Ovary (tissue), 9 donors: ENCODE data around the gene MTG1. TPM values are rescaled to one million over a fixed set of nuclear protein-coding genes. Genes with fewer than 3 reads are reported as not detected.

Source experiments
- DNase-seq, 5 donors: peaks; one replicate each; pipeline ENCODE4 v3.0.0-alpha.2; 2019 to 2020
- H3K27ac ChIP-seq, 2 donors: fragments of 200-600 bp; one replicate each; pipeline versions ENCODE4 v1.5.1 to v1.8.0; 2019 to 2022
- H3K27me3 ChIP-seq: fragments of 200-600 bp; one replicate; pipeline ENCODE4 v1.8.0; 2022
- H3K36me3 ChIP-seq: fragments of 200-600 bp; sonication (generic); one replicate; pipeline ENCODE4 v1.5.1; 2019
- H3K4me1 ChIP-seq: one replicate; pipeline ENCODE4 v1.8.1; 2013; ENCODE audit warnings: mild to moderate bottlenecking, moderate library complexity; ENCODE audit not compliant: insufficient read depth
- H3K4me3 ChIP-seq: fragments of 200-600 bp; sonication (generic); one replicate; pipeline ENCODE4 v1.5.1; 2017
- H3K9me3 ChIP-seq, 2 donors: fragments of 200-600 bp in 1 of 2; sonication (generic) in 1 of 2; one replicate each; pipeline versions ENCODE4 v1.5.1 to v1.8.1; 2013 to 2019; ENCODE audit warnings: mild to moderate bottlenecking in 1 of 2, moderate library complexity in 1 of 2
- EP300 ChIP-seq: sonication (generic); formaldehyde crosslinking; IDR thresholded peaks from one replicate; pipeline ENCODE4 v1.6.1; 2017; ENCODE audit warnings: antibody characterized with exemption
- POLR2A ChIP-seq: fragments of 450-650 bp; IDR thresholded peaks from one replicate; pipeline ENCODE4 v1.6.1; 2017; ENCODE audit warnings: antibody characterized with exemption, mild to moderate bottlenecking, moderate library complexity
- WGBS, 3 donors: extraction: QIAGEN DNeasy Blood & Tissue Kit in 1 of 3; methylation state at CpG; one replicate each; pipeline versions ENCODE4 v1.1.5 to v1.1.7; 2013 to 2017; 5-methylcytosine and 5-hydroxymethylcytosine counted together
- intact Hi-C, 4 donors: fragments of 100-400 bp; cut with DNase I; formaldehyde crosslinking; loops; one replicate each; pipeline versions ENCODE4 v1.11.0 to v1.15.1; 2022 to 2023
- polyA plus RNA-seq, 2 donors: library from polyadenylated mRNA; stranded (reverse); fragments of 200-250 nt in 1 of 2; fragments of 350-450 nt in 1 of 2; fragmentation: Illumina TruSeq in 1 of 2; extraction: RNeasy Lipid Tissue Mini Kit (QIAGEN cat#74804) in 1 of 2; gene quantifications; one replicate each; pipeline ENCODE4 v1.2.3, GENCODE V29; 2013 to 2014
- total RNA-seq, 7 donors: library from RNA; depleted of rRNA in 2 of 7; stranded (reverse); fragments of >200 nt in 2 of 7; fragmentation: NEBNext Ultra II Directional in 3 of 7; extraction: Animal tissue kit (Norgen Biotek cat#: 25700) in 3 of 7; gene quantifications; one replicate each; pipeline versions ENCODE4 v1.1.0 to v1.2.4, GENCODE V29; 2016 to 2023
- TF ChIP-seq, protein P1 (sequence below), 3 donors: fragments of 450-650 bp in 2 of 3; fragments of 200-600 bp in 1 of 3; IDR thresholded peaks; one replicate each; pipeline versions ENCODE4 v1.5.1 to v1.8.0; 2016 to 2022; ENCODE audit warnings: antibody characterized with exemption in 3 of 3, mild to moderate bottlenecking in 1 of 3
- donor health status: DM: no; HTN: no; CAD: no; lungs with moderate emphysema.
- donor health status: DM: no; HTN: no; CAD: no.
- donor health status: Bipolar disorder and iron deficiency.
- donor health status: DM: yes; HTN: yes; CAD: no.
- donor health status: DM: no; HTN: no; CAD: no.
- donor health status: DM: yes; HTN: yes; CAD: no.

MTG1 gene
- total and polyA plus RNA-seq, 9 donors, result 23.1 to 55.1 (median 33.7) TPM

DNA sequence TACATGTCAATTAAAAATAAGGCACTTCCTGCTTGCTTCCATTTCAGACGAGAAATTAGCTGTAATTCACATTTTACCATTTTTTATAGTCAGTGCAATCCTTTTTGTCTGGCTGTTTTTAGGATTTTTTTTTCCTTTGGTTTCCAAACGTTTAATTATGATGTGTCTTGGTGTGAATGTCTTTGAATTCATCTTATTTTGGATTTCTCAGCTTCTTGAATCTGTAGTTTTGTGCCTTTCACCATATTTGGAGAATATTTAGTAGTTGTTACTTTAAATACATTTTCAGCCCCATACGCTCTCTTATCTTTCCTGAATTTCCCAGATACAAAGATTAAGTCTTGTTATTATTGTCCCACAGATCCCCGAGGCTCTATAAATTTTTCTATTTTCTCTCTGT, 57.4 kb downstream of the MTG1 start:
- Histone ChIP-seq H3K27ac (no peak overlapping the region), H3K36me3 (no peaks in the 10 kb centered on the region), H3K9me3 (peaks cover 0 to 4% of the 10 kb centered on the region in 2 donors), H3K4me3 (no peak overlapping the region), H3K4me1 (no peaks in the 10 kb centered on the region), H3K27me3 (no peaks in the 10 kb centered on the region)
- TF ChIP-seq EP300 (no peak), POLR2A (no peak)
- TF ChIP-seq, protein P1, sequence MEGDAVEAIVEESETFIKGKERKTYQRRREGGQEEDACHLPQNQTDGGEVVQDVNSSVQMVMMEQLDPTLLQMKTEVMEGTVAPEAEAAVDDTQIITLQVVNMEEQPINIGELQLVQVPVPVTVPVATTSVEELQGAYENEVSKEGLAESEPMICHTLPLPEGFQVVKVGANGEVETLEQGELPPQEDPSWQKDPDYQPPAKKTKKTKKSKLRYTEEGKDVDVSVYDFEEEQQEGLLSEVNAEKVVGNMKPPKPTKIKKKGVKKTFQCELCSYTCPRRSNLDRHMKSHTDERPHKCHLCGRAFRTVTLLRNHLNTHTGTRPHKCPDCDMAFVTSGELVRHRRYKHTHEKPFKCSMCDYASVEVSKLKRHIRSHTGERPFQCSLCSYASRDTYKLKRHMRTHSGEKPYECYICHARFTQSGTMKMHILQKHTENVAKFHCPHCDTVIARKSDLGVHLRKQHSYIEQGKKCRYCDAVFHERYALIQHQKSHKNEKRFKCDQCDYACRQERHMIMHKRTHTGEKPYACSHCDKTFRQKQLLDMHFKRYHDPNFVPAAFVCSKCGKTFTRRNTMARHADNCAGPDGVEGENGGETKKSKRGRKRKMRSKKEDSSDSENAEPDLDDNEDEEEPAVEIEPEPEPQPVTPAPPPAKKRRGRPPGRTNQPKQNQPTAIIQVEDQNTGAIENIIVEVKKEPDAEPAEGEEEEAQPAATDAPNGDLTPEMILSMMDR (IDR thresholded peaks at IDR 0.05), result no peak
- WGBS, 3 donors, result 49 to 58% (median 53%) methylated on average over 4 of the region's 4 CpGs
- intact Hi-C loops, result no loop called here
- no peak for DNase-seq

DNA sequence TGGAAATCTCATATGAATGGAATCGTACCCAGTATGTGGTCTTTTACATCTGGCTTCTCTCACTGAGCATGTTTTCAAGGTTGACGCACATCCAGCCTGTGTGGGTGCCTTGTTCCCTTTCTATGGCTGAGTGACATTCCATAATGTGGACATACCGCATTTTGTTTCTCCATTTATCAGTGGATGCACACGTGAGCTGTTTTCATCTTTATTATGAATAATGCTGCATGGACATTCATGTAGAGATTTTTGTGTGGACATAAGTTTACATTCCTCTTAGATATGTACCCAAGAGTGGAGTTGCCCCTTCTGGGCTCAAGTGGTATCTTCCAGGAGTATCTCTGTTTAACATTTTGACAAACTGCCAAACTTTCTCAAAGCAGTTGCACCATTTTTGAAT, 58.5 kb downstream of the MTG1 start:
- DNase-seq, result no peak
- Histone ChIP-seq H3K4me1 (no peaks in the 10 kb centered on the region), H3K4me3 (no peak overlapping the region), H3K36me3 (no peaks in the 10 kb centered on the region), H3K27ac (no peak overlapping the region), H3K9me3 (no peaks in the 10 kb centered on the region), H3K27me3 (no peaks in the 10 kb centered on the region)
- 79 to 86% (median 80%) methylated on average over 4 of the region's 4 CpGs for WGBS, 3 donors
- intact Hi-C loops, result no loop called here
- TF ChIP-seq EP300, result no peak
- TF ChIP-seq, protein P1 (IDR thresholded peaks at IDR 0.05), result no peak
- TF ChIP-seq POLR2A, result no peak

DNA sequence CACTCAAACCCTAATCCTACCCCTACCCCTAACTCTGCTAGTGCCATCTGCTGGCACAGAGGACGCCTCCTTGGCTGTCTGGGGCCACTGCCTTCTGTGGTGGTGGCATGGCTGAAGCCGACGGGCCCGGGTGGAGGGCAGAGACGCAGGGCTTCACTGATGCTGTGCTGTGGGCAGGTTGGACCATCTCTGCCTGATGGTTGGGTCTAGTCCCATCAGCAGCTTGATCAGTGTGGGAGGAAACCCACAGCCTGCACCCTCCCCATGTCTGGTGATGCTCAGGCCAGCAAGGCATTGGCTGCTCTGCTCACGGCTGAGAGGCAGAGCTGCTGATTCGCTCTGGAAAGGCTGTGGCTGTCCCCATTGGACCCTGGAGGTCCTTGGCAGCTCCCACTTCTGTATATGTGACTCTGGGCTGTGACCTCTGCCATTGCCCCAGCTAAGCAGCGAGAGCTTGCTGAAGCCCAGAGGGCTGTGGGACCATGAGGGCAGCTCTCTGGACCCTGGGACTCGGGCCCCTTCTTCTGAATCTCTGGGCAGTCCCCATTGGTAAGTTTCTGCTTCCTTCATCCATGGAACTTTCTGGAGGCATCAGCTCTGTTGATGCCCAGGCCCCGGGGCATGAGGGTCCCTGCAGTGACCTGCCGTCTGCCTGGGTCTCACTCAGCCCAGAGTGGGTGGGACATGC, 59.7 kb downstream of the MTG1 start, which contains the start of gene SCART1:
Gene SCART1 (plus strand): TSS at position 430 of the 688 bp plus-strand sequence. CDS start 53 bp downstream, at position 483.
- no peak for DNase-seq
- 82 to 89% (median 86%) methylated on average over 11 of the region's 11 CpGs for WGBS, 3 donors
- no peak for TF ChIP-seq POLR2A
- TF ChIP-seq EP300, result no peak
- TF ChIP-seq, protein P1 (IDR thresholded peaks at IDR 0.05), result no peak
- no peaks in the 10 kb centered on the region for H3K4me1 ChIP-seq
- H3K36me3 ChIP-seq, result no peaks in the 10 kb centered on the region
- no peak within 1 kb of the TSS for H3K4me3 ChIP-seq
- intact Hi-C loops, result no loop called here
- H3K27me3 ChIP-seq, result no peaks in the 10 kb centered on the region
- H3K27ac ChIP-seq, result no peak within 1 kb of the TSS
- no peaks in the 10 kb centered on the region for H3K9me3 ChIP-seq

DNA sequence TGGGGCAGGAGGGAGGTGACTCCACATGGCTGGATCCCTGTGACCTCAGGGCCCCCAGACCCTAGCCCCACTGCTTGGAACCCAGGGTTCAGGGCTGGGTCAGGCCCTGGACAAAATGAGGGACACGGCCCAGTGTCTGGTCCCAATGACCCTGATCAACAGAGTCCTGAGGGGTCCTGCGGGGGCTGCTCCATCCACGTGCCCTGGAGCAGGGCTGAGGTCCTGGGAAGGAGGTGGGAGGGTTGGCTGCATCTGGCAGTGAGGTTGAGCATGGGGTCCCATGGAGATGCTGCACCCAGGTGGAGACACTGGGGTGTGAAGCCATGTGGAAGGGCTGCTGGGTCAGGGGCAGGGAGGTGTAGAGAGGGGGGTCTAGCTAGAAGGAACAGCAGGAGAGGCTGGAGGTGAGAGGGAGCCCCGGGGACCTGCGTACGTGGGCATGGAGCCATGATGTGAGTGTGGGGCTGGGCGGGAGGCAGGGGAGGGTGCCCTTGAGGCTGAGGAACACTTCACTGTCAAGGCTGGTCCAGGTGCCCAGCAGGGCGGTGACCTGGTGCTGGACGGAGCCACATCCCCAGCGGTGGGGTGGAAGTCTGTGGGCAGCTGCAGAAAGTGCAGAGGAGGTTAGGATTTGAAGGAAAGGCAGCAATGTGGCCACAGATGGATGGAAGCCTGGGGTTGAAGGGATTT, 60.4 kb downstream of the MTG1 start:
- no peak overlapping the region for H3K27ac ChIP-seq
- intact Hi-C loops, result no loop called here
- TF ChIP-seq POLR2A (no peak), EP300 (no peak)
- TF ChIP-seq, protein P1 (IDR thresholded peaks at IDR 0.05), result no peak
- no peaks in the 10 kb centered on the region for H3K4me1 ChIP-seq
- no peaks in the 10 kb centered on the region for H3K9me3 ChIP-seq
- H3K27me3 ChIP-seq, result no peaks in the 10 kb centered on the region
- WGBS, 3 donors, result 76 to 89% (median 83%) methylated on average over 10 of the region's 10 CpGs
- H3K36me3 ChIP-seq, result no peaks in the 10 kb centered on the region
- no peak overlapping the region for H3K4me3 ChIP-seq
- no peak for DNase-seq
